ENCODE data around the gene RXRB. TPM values are rescaled to one million over a fixed set of nuclear protein-coding genes. Genes with fewer than 3 reads are reported as not detected.

Gene RXRB
- total and polyA plus RNA-seq, 2 donors (not counting 3 experiments of a cell fraction or from before 2014, with no cell fraction given), result 43.4 to 44.4 TPM

DNA sequence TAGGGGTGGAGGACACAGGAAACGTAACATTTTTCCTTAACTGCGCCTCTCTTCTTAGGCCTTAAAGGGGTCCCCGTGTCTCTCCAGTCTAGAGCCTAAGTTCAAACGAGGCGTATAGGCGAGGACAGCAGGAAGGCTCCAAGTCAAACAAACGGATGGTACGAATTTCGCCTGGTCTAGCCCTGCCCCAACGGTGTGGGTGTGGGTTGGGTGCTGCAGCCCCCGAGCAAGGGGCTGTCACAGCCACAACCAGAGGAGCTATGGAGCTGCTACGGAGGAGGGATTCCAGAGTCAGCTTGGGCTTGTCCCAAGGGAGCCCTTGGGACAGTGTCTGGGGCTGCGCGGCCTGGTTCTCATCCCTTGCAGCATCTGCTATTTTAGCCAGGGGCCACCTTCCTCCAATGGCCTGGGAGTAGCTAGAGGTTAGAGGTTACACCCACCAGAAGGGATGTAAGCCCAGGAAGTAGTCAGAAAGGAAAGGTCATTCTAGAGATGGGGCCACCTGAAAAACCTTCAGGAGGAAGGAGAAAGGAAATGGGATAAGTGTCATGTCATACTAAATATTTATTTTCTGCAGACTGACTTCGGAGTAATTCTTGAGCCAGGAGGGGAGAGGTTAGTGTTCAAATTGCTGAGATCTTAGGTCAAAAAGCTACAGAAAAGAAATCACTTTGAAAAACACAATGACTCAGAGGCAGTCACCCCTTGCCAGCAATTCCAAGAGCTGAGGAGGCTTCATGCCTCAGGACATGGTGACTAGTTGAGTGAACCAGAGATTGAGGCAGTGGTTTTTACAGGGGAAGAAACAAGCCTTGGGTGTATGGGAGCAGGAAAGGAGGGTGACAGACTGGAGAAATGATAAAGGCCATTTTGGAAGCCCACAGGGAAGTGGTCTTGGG is 49.5 kb upstream of the RXRB start:
- Histone ChIP-seq H3K36me3 (ENCODE audit: control insufficient read depth in 2 of 2, extremely low read depth in 1 of 2, insufficient read depth in 2 of 2, low read length in 2 of 2) (peaks cover 0 to 2% of the 10 kb centered on the region in 2 experiments), H2AFZ (ENCODE audit: low read depth, low read length) (peak overlapping the region; percentile 75), H3K27me3 (ENCODE audit: control insufficient read depth in 2 of 2, insufficient read depth in 2 of 2, low read length in 2 of 2) (peaks cover 0 to 2% of the 10 kb centered on the region in 2 experiments), H3K9ac (replicated peaks; ENCODE audit: extremely low read depth, insufficient read depth, low read length) (peak overlapping the region; percentile 69), H4K20me1 (replicated peaks; ENCODE audit: control insufficient read depth, extremely low read depth, insufficient read depth, low read length) (no peaks in the 10 kb centered on the region), H3K4me1 (ENCODE audit: control insufficient read depth, extremely low read depth, insufficient read depth, low read length) (peaks cover 23% of the 10 kb centered on the region), H3K9me1 (replicated peaks; ENCODE audit: control insufficient read depth, extremely low read depth, insufficient read depth, low read length) (no peaks in the 10 kb centered on the region), H3K27ac (ENCODE audit: insufficient read depth, low read depth, low read length) (peak overlapping the region; percentile 72), H3K4me3 (replicated peaks in 1 of 3; ENCODE audit: insufficient read depth in 1 of 3, low read depth in 1 of 3, low read length in 3 of 3) (peak overlapping the region; percentile 18 to 69 (median 38)), H3K4me2 (ENCODE audit: insufficient read depth, low read length) (peak overlapping the region; percentile 78), H3K9me3 (replicated peaks; ENCODE audit: control insufficient read depth, insufficient read depth, low read length) (no peaks in the 10 kb centered on the region), H3K79me2 (ENCODE audit: control insufficient read depth, insufficient read depth, low read length) (no peaks in the 10 kb centered on the region)
- ChIA-PET POLR2A (interaction anchor here (0.7 to 2.7 kb wide), 5 partner anchors 22 to 278 kb away, joined by 3 to 12 read pairs (median 4); partner anchors contain the start of genes RING1, RPS18 and VPS52), CTCF (interaction anchor here (0.9 to 4.5 kb wide), 19 partner anchors 10 to 412 kb away, joined by 3 to 99 read pairs (median 13); partner anchors contain the start of genes HSD17B8, RGL2, RPS18 and TAP2)
- intact Hi-C loops (cut with micrococcal nuclease) (loop anchor here (1.0 to 10.0 kb wide), 4 partner anchors 21 to 365 kb away; partner anchors contain the start of genes RXRB, SLC39A7 and VPS52), dilution Hi-C loops (cut with MboI; ENCODE audit: extremely low pct_ligation_motif_present, low sequenced_read_pairs) (no loop called here)
- peak; percentile 52 for DNase-seq (ENCODE audit: low read depth, low spot score)
- peak; percentile 67 for FAIRE-seq
- TF ChIP-seq MYC (IDR thresholded peaks at IDR 0.05; ENCODE audit: low read depth, low read length), result no peak
- peak; percentile 62 for TF ChIP-seq FOS (IDR thresholded peaks at IDR 0.05; ENCODE audit: borderline replicate concordance, insufficient read depth, low read length)
- TF ChIP-seq JUN (IDR thresholded peaks at IDR 0.05; ENCODE audit: borderline replicate concordance, insufficient read depth, insufficient read length, low read depth), result peak; percentile 16
- TF ChIP-seq POLR2AphosphoS5 (IDR thresholded peaks at IDR 0.05; ENCODE audit: insufficient read depth, low read depth, low read length), result no peak
- BruUV-seq (replicated peaks), result TSS peak; percentile 96
